ENCODE measurements around the gene DLK1.

Gene DLK1

GRCh38 chr14:100734031-100734990, 7.6 kb downstream of the DLK1 start:
- DNase-seq (ENCODE audit: low spot score): no peak

DNA sequence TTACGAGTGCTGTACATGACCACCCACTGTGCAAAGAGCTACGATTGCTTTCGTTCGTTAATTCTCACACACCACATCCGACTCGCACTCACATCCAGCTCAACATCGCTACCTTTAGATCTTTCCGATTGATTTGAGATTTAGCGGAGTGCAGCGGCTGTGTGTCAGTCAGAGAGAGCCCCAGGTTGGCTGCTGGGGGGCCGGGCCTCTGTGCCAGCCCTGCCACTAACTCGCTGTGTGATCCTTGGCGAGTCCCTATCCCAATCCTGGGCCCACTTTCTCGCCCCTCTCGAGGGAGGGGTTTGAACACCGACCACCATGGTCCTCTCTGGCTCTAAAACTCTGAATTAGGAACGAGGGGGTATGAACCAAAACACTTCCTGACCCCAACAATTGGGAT, 8.6 kb downstream of the DLK1 start:
- DNase-seq (ENCODE audit: low spot score): no peak

DNA sequence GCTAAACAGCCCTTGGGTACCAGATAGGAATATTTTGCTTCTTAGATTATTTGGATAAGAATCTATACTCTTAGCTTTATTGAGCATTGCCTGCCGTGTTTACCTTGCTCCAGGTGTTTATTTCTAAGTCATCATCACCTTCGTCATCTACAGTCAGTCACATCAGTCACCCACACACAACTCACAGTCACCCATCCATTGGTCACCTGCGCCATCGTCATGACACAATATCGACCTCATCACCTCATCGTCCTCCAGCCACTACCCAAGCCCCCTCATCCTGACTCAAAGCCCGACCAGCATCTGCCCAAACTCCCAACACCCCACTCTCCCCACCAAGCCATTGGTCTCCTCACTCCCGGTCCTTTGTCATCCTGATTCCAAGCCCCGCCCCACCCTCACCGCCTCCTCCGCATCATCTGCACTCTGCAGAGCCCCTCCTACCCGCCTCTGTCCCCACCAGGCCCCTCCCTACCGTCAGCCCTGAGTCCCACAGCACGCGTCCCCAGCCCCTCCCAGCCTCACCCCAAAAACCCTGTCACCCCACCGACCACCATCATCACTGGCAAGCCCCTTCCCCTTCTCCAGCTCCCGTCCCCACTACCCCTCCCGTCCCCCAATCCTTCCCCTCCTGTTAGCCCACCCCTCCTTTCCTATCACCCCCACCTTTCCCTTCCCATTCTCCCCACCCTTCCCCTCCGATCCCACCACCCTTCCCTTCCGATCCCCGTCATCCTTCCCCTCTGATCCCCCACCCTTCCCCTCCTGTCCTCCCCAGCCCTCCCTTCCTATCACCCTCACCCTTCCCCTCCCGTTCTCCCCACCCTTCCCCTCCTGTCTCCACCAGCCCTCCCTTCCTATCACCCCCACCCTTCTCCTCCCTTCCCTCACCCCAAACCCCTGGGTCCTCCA, 9.8 kb downstream of the DLK1 start:
- DNase-seq (ENCODE audit: low spot score): no peak

DNA sequence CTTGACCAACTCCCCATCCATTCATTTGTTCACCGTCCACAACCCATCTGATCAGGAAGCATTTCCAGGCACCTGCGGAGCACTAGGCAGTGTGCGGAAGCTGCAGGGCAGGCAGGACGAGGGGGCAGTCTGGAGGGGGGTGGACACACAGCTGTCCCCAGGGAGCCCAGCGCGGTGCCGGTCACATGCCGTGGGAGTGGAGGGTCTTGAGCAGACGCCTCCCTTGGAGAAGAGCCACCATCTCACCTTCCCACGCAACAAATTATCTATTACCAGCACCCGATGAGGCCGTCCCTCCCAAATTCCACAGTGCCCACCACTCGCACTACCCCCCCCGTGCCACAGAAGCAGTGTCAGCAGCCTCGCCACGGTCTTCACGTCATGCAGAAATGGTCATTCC, 10.8 kb downstream of the DLK1 start:
- DNase-seq (ENCODE audit: low spot score): no peak

DNA sequence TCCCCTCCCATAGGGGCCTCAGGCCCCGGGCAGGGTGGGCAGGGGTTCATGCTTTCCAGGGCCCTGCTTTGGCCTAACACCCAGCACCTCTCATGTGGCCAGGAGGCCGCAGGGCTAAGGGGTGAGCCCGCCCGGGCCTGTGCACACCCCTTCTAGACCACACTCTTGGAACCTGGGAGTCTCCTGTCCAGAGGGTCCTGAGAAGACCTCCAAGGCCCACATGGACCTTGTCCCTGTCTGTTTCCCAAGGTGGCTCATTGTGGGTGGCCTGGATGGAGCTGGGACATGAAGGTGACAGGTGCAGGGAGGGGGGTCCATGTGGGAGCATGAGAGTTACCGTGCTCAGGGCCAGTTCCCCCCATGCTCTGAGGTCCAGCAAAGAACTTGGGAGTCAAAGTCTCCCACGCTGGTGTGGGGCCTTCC, 11.6 kb downstream of the DLK1 start:
- no peak for DNase-seq (ENCODE audit: low spot score)

DNA sequence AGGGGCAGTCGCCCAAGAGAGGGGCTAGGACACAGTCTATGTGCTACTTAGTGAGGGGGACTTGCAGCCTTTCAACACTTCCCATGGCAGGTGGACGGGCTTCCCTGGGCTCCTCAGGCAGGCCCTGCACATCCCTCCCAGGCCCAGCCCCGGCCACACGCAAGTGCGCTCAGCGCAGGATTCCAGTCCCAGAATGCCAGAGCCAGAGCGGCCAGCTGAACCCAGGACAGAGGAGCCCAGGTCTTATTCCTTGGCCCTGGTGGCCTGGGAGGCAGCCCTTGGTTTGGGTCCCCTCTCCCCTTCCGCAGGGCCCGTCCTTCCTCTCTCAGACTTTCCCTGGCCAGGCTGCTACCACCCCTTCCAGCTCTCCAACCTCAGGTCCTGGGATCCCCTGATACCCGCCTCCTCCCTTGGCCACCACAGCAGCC, 12.0 kb downstream of the DLK1 start:
- DNase-seq (ENCODE audit: low spot score): no peak

- DNase-seq (ENCODE audit: low spot score): no peak
These were observed 12.6 kb downstream of the DLK1 start for GRCh38 chr14:100739306-100739705.

- no peak for DNase-seq (ENCODE audit: low spot score)
These were observed 13.6 kb downstream of the DLK1 start for GRCh38 chr14:100740196-100740825.

DNA sequence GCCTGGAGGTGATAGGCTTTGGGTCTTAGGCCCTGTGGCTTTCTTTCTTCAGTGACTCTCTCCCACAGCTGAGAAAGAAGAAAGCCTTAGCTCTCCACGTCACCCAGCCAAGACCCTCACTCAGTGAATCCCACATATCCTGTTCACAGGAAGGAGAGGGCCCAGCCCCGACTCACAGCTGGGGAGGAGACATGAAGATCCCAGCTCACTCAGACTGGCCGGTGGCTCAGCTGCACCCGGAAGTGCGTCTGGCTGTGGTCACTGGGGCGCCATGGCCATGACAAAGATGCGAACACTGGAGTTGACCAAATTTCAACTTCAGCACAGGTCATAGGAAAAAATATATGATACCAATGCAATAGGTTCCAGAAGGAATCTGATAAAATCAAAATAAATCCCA, 14.2 kb downstream of the DLK1 start:
- no peak for DNase-seq (ENCODE audit: low spot score)

DNA sequence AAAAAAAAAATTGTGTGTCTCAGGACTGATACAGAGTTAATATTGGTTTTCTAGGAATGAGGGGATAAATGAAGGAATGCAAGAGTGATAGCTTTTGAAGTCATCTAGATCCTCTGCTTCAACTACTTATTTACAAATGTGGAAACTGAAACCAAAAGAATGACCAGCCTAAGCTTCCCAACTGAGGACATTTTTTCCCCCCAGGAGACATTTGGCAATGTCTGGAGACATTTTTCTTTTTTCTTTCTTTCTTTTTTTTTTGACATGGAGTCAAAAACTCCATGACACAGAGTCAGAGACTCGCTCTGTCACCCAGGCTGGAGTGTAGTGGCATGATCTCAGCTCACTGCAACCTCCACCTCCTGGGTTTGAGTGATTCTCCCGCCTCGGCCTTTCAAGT, 15.3 kb downstream of the DLK1 start:
- DNase-seq (ENCODE audit: low spot score): no peak

- no peak for DNase-seq (ENCODE audit: low spot score)
These were observed 19.6 kb downstream of the DLK1 start for GRCh38 chr14:100746326-100746725.

DNA sequence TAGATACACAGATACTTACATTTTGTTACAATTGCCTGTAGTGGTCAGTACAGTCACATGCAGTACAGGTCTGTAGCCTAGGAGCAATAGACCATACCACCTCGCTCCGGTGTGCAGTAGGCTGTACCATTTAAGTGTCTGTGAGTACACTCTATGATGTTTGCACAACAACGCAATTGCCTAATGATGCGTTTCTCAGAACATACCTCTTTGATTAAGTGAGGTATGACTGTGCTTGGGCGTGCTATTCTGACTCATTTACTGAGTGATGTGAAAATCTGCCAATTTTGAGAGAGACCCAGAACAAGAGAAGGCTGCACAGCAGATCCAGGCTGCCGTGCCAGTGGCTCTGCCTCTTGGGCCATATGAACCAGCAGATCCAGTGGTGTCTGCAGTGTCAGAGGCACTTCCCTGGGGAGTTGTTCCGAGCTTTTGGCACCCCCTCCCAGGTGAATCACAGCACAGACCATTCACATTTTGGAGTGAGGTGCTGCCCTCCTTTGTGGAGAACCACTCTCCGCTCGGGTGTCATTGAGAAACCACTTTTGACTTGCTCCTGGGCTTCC, 20.4 kb downstream of the DLK1 start:
- DNase-seq (ENCODE audit: low spot score): no peak

- DNase-seq (ENCODE audit: low spot score): no peak
These were observed 21.0 kb downstream of the DLK1 start for GRCh38 chr14:100747736-100748135.

DNA sequence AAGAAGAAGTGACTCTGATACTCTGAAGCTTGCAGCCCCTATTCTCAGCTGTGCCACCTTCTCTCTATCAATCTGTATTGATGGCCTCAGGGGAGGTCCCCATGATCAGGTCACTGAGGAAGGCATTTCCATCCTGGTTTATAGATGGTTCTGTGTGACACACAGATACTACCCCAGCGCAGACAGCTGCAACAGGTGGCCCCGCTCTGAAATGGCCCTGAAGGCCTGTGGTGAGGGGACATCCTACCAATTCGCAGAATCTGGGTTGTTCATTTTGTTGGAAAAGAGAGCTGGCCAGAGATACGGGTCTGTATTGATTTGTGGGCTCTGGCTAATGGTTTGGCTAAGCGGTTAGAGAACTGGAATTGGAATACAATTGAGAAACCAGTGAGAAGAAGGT, 21.7 kb downstream of the DLK1 start:
- DNase-seq (ENCODE audit: low spot score): no peak

GRCh38 chr14:100748944-100749343, 22.3 kb downstream of the DLK1 start:
- DNase-seq (ENCODE audit: low spot score): no peak

DNA sequence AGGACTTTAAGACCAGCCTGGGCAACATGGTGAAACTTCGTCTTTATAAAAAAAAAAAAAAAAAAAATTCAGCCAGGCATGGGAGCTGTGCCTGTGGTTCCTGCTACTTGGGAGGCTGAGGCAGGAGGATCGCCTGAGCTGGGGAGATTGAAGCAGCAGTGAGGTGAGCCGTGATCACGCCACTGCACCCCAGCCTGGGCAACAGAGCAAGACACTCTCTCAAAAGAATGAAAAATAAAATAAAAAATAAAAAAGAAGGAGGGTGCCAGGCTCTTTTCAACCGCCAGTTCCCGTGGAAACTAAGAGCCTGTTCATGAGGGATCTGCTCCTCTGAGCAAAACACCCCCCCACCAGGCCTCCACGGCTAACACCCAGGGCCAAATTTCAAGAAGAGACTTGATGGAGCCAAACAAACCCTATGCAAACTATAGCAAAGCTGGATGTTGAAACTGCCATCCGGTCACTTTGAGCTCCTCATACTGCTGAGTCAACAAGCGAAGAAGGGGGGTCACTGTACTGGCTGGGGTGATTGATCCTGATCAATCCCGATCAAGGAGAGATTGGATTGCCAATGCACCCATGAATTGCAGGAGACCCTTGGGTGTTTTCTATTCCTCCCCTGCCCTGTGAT, 23.4 kb downstream of the DLK1 start:
- no peak for DNase-seq (ENCODE audit: low spot score)

- DNase-seq (ENCODE audit: low spot score): no peak
These were observed 24.3 kb downstream of the DLK1 start for GRCh38 chr14:100750762-100751699.

GRCh38 chr14:100754020-100754419, 27.3 kb downstream of the DLK1 start:
- DNase-seq (ENCODE audit: low spot score): no peak

- no peak for DNase-seq (ENCODE audit: low spot score)
These were observed 29.0 kb downstream of the DLK1 start for GRCh38 chr14:100755649-100756048.

GRCh38 chr14:100761481-100761880, 34.8 kb downstream of the DLK1 start:
- no peak for DNase-seq (ENCODE audit: low spot score)
